NCI-H345 treated with DMSO at 0.1 percent for 48 hours (cell line): ENCODE data around the gene PREX1.

ENCODE experiments used
- DNase-seq: peaks from one replicate; lab custom pipeline; 2025; ENCODE audit not compliant: unreplicated experiment; lab: John Stamatoyannopoulos, UW

PREX1 gene

GRCh38 chr20:48813930-48814546 lies 13.8 kb downstream of the PREX1 start:
- no peak for DNase-seq

- DNase-seq: no peak
Measured at GRCh38 chr20:48813446-48813747, 14.4 kb downstream of the PREX1 start.

- DNase-seq: no peak
Measured at GRCh38 chr20:48812600-48813445, 15.0 kb downstream of the PREX1 start.

DNA sequence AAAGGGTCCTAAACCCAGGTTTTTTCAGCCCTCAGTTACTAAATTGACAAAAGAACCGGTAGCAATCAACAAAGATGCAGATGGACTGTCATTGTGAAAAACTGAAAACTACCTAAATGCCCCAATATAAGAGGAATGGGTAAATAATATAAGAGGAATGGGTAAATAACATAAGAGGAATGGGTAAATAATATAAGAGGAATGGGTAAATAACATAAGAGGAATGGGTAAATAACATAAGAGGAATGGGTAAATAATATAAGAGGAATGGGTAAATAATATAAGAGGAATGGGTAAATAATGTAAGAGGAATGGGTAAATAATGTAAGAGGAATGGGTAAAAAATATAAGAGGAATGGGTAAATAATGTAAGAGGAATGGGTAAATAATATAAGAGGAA lies 15.7 kb downstream of the PREX1 start:
- peak; percentile 55 for DNase-seq

GRCh38 chr20:48809673-48810072 lies 18.1 kb downstream of the PREX1 start:
- DNase-seq: no peak

- no peak for DNase-seq
Measured at GRCh38 chr20:48808382-48809034, 19.3 kb downstream of the PREX1 start.

DNA sequence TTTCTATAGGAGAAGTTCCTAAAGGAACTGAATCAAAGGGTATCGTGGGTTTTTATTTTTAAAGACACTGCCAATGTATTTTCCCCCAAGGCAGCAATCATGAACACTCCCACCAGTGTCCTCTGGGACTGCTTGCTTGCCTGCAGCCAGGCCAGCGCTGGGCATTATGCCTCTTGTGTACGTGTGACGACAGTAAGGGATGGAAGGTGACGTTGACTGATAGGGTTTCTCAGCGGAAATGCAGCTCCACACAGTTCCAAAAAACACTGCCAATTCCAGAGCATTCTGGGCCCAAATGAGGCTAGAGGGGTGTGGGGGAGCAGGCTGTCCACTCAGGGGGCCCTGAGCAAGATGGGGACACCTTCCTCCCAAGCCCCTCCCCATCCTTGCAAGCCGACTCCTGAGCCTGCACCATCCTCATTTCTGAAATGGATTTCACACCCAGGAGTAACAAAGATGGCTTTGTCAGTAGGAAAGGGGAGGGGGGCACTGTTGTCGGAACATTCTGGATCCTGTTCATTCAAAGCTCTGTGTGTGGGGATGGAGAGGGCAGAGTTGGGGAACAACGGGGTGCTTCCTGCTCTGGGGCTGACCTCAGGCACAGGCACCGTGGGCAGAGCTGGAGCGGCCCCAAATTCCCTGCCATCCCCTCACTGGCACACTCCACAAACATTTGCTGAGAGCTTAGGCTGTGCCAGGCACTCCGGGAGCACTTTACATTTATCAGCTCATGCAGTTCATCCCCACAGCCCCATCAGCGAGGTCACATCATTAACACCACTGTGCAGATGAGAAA lies 20.0 kb downstream of the PREX1 start:
- DNase-seq: no peak

DNA sequence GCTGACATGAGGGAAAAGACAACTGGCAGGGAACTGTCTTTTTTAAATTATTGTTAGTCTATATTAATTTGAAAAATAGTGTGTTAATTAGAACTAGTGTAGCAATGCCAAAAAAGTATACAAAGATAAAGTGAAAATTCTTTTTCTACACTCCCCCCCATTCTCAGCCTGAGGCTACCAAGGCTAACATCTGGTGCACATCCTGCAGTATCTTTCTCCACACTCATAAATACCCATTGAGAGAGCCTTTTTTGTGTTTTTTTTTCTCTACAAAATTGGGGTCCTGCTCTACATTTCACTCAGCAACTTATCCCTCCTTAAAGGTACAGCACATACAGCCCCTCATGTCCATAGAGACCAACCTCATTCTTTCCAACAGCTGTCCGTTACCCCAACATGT lies 20.7 kb downstream of the PREX1 start:
- DNase-seq: no peak

- DNase-seq: no peak
Measured at GRCh38 chr20:48805716-48806115, 22.1 kb downstream of the PREX1 start.

GRCh38 chr20:48805286-48805685 lies 22.5 kb downstream of the PREX1 start:
- DNase-seq: no peak

DNA sequence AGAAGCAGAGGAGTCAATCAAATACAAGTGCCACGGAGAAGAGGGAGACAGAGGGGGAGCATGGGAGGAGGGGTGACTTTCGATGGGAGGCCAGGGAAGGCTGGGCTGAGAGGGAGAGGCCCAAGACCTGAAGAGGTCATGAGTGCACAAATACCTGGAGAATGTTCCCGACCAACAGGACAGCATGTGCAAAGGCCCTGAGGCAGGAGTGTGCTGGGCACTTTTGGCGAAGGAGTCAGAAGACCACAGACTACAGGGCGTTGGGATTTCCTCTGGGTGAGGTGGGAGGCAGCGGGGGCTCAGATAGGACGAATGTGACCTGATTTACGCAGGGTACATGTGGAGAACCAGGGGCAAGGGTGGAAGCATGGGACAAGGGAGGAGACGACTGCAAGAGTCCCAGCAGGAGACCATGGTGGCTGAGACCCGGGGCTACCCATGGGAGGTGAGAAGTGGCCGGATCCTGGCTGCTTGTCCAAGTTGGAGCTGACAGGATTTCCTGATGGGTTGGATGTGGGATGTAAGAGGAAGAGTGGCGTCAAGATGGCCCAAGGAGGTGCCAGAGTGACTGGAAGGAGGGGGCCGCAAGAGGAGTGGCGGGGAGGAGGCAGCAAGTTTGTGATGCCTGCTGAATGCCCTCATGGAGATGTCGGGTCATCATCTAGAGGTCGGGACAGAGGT lies 23.4 kb downstream of the PREX1 start:
- no peak for DNase-seq

DNA sequence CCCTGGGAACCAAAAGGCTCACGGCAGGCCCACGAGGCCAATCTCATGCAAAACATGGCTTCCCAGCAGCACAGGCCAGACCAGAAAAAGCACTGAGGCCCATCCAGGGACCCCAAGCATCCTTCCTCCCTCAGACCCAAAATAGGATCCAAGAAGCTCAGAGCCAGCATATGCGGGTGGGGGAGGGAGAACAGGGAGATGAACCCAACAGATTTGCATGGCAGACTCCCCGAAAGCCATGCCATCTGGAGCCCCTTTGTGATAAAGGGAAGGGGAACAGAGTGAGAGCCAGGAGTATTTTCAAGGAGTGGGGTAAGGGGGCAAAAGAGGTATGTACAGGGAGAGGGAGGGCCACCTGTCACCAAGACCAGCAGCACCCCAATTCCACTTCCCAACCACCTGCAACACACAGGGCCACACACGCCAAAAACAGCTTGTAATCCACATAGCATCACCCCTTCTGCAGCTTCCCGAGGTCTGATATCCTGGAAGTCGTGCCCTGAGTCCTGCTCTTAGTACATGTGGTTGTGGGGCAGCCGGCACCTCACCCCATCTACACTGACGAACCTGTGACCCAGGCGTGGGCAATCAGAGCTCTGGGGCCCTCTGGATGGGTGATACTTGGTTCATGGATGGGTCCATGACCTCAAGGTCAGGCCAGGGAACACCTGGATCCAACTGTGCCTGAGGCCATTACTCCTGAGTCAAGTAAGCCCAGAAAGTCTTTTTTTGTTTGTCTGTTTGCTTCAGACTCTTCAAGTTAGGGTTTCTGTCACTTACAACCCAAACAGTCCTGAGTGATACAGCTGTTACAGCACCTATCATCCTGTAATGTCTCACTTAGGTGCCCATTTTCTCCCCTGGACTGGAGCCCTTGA lies 24.4 kb downstream of the PREX1 start:
- DNase-seq: no peak

- no peak for DNase-seq
Measured at GRCh38 chr20:48802647-48803046, 25.2 kb downstream of the PREX1 start.

- no peak for DNase-seq
Measured at GRCh38 chr20:48802216-48802615, 25.6 kb downstream of the PREX1 start.

DNA sequence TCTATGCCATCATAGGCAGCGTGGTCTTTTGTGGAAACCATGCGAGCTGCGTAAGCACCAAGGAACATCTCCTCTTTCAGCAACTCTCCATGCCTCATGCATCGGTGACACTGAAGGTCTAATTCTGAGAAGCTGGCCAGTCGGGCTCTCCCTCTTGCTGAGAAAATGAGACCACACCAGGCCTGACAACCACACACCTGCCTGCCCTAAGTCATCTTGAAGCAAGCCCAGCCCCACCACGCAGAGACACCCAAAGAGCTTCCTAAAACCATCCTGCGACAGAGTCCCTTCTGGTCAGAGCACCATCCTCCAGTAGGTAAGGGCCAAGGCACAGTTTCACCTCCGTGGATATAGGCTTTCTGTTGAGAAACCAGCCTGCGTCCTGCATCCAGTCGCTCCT lies 26.6 kb downstream of the PREX1 start:
- DNase-seq: no peak

DNA sequence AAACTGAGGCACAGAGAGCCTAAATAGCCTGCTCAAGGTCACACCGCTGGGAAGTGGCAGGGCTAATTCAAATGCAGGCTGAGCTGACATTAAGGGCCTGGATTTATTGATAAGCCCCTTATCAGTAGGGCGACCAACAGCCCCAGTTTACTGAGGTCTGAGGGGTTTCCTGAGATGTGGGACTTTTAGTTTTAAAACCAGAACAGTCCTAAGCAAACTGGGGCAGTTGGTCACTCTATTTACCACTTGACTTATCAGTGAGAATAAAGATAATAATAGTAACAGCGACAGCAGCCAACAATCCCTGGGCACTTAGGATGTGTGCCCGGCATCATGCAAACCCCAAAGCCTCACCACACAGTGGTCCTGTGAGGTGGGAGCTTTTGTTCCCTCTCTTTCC lies 27.6 kb downstream of the PREX1 start:
- DNase-seq: no peak

DNA sequence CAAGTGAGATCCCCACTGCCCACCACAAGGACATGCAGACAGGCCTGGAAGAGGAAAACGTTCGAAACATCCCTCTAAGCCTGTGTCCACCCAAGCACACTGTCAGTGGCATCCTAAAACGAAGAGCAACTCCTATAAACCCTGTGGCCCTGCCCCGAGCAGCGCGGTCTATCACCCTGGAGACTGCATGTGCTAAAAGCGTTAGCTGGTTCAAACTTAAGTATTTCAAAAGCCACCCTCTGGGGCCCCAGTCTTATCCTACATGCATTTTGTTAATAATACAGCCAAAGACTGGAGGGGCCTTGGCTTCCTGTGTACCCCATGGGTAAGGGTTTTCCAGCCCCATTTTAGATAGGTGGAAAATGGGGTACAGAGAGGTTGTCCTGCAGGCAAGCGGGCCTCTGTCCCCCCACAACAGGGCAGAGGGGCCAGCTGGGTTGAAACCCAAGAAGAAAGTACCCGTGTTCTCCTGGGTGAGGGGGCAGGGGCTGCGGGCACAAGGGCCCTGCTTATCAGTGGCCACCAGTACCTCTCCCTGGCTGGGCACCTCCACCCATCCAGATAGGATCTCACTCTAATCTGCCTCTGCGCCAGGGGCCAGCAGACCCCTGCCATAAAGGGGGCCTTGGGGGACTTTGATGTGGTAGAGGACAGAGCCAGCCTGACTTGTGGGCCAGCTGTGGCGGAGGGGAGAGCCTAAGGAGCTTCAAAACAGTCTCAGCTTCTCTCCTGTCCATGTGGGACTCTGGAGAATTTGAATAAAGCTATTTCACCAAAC lies 28.3 kb downstream of the PREX1 start:
- no peak for DNase-seq

- DNase-seq: no peak
Measured at GRCh38 chr20:48797850-48798747, 29.7 kb downstream of the PREX1 start.
